Bronchial epithelial cell (primary cell): Measurements from ENCODE around the gene AP3S2. TPM values are rescaled to one million over a fixed set of nuclear protein-coding genes. Genes with fewer than 3 reads are reported as not detected.
"Not testable (repeated sequence)": the region's sequence is repeated elsewhere in the genome, so short reads cannot be mapped to it uniquely, and the experiment has no call there.

ENCODE experiments used
- DNase-seq: peaks from one replicate; pipeline ENCODE4 v3.0.0-alpha.2; 2010; ENCODE audit warnings: low read depth
- FAIRE-seq: peaks from 2 replicates; lab custom pipeline; 2011; peaks lifted over from hg19 to GRCh38; lab: Jason Lieb, UNC
- H3K27me3 ChIP-seq: 2 replicates; pipeline ENCODE4 v1.5.1; 2011; ENCODE audit warnings: low read length; ENCODE audit not compliant: control insufficient read depth, insufficient read depth
- H3K36me3 ChIP-seq: 2 replicates; pipeline ENCODE4 v1.5.1; 2011; ENCODE audit warnings: low read length; ENCODE audit not compliant: control insufficient read depth, insufficient read depth
- H3K4me3 ChIP-seq: 2 replicates; pipeline ENCODE4 v1.5.1; 2011; ENCODE audit warnings: mild to moderate bottlenecking, low read depth, low read length, control low read depth
- CTCF ChIP-seq: IDR thresholded peaks from 2 replicates; pipeline ENCODE4 v1.5.1; 2011; ENCODE audit warnings: mild to moderate bottlenecking, moderate library complexity, low read length, control low read depth, inconsistent platforms; ENCODE audit not compliant: insufficient read depth, severe bottlenecking
- total RNA-seq: library from RNA; depleted of rRNA; stranded (reverse); fragments of >200 nt; gene quantifications from 2 replicates; pipeline ENCODE4 v1.2.1, GENCODE V29; 2014

The AP3S2 gene
- total RNA-seq, 1 donor from 2014 or later, result 51.3 TPM

- TF ChIP-seq CTCF, result no peak
- no peak for DNase-seq
- Histone ChIP-seq H3K36me3 (no peaks in the 10 kb centered on the region), H3K4me3 (no peak overlapping the region), H3K27me3 (no peaks in the 10 kb centered on the region)
- no peak for FAIRE-seq
Observed at GRCh38 chr15:89783861-89784685, 109.7 kb downstream of the AP3S2 start.

GRCh38 chr15:89783111-89783860 lies 110.5 kb downstream of the AP3S2 start:
- Histone ChIP-seq H3K4me3 (no peak overlapping the region), H3K36me3 (no peaks in the 10 kb centered on the region), H3K27me3 (no peaks in the 10 kb centered on the region)
- FAIRE-seq, result no peak
- no peak for DNase-seq
- TF ChIP-seq CTCF, result no peak

GRCh38 chr15:89782619-89782950 lies 111.2 kb downstream of the AP3S2 start:
- not testable (repeated sequence) for FAIRE-seq, DNase-seq

GRCh38 chr15:89781891-89782618 lies 111.7 kb downstream of the AP3S2 start:
- Histone ChIP-seq H3K27me3 (no peaks in the 10 kb centered on the region), H3K36me3 (no peaks in the 10 kb centered on the region), H3K4me3 (no peak overlapping the region)
- FAIRE-seq (peak; percentile 94), DNase-seq (peak; percentile 92)
- no peak for TF ChIP-seq CTCF

More at GRCh38 chr15:89782619-89782950, 111.2 kb downstream of the AP3S2 start:
- not testable (repeated sequence) for H3K27me3 ChIP-seq, H3K4me3 ChIP-seq, H3K36me3 ChIP-seq

- H3K27me3 ChIP-seq, result no peaks in the 10 kb centered on the region
- H3K36me3 ChIP-seq, result no peaks in the 10 kb centered on the region
- peak; percentile 95 for FAIRE-seq
- TF ChIP-seq CTCF, result no peak
- DNase-seq, result peak; percentile 58
- H3K4me3 ChIP-seq, result no peak overlapping the region
Observed at GRCh38 chr15:89781055-89781454, 112.7 kb downstream of the AP3S2 start.

- Histone ChIP-seq H3K36me3 (no peaks in the 10 kb centered on the region), H3K27me3 (no peaks in the 10 kb centered on the region), H3K4me3 (no peak overlapping the region)
- no peak for TF ChIP-seq CTCF
- no peak for DNase-seq
- no peak for FAIRE-seq
Observed at GRCh38 chr15:89780601-89781000, 113.2 kb downstream of the AP3S2 start.
